Activated T-cell treated with anti-CD3 and anti-CD28 coated beads for 24 hours (primary cell): ENCODE data around the gene MED19.
"Not testable (repeated sequence)": the region's sequence is repeated elsewhere in the genome, so short reads cannot be mapped to it uniquely, and the experiment has no call there.

Experiments
- DNase-seq: peaks from one replicate; pipeline ENCODE4 v3.0.0-alpha.2; 2020; ENCODE audit warnings: low read depth

Gene MED19

DNA sequence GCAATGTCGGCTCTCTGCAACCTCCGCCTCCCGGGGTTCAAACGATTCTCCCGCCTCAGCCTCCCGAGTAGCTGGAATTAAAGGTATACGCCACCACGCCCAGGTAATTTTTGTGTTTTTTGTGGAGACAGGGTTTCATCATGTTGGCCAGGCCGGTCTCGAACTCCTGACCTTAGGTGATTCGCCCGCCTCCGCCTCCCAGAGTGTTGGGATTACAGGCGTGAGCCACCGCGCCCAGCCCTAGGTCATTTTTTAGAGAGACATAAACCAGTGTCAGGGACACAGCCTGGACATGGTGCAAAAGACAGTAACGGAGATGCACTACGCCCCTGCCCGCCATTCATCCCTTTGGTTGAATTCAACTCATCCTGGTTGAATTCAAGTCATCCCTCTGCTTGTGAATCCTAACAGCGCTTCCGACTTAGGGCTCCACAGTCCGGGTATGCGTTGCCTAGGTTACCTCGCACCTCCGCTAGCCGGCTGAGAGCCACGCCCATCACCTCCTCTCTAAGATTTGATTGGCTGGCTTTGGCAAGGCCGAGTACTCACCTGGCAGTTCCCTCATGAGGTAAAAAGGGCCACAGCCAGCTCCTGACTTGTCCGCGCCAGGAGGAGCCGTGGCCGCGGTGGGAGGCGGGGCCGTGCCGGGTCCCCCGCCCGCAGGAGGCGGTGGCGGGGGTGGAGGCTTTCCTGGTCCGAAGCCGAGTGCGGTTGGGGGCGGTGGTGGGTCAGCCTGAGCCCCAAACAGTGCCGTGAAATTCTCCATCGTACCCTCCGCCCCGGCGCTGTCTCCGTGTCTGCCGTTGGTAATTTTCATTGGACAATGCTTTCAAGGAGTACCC is at the start of gene MED19:
MED19 (minus strand) TSS at position 802 of the 842 bp plus-strand sequence; CDS start at position 766, 36 bp downstream.
- peak; percentile 67 for DNase-seq

DNA sequence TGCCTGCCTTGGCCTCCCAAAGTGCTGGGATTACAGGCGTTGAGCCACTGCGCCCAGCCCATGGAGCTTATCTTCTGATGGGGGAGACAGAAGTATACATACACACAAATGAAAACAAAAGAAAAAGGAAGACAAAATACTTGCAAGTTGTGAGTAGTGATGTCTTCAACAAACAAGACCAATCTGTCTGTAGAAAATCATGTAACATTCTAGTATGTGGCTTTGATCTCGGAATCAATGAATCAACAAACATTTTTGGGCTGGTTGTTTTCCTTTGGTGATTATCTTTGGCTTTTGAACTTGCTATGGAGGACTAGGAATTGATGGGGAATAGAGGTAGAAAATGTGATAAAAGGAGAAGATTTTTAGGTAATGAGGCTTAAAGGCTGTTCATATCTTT is 46.2 kb upstream of the MED19 start:
- no peak for DNase-seq

DNA sequence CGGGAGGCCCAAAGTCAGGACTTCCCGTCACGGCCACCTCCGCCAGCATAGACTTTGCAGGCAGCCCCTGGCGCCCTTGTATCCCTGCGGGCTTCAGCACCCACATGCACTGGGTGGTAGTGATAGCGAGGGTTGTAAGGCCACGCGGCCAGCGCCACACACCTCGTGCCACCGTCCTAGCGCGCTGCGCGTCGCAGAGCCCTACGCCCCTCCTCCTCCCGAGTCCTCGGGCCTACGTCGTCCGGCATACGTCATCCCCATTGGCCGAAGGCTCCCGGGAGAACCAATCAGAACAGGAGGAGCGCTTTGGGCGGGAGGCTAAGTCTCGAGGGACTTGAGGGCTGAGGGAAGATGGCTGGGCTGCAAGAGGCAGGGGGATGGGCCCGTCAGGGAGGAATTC is 40.9 kb upstream of the MED19 start:
- no peak for DNase-seq

DNA sequence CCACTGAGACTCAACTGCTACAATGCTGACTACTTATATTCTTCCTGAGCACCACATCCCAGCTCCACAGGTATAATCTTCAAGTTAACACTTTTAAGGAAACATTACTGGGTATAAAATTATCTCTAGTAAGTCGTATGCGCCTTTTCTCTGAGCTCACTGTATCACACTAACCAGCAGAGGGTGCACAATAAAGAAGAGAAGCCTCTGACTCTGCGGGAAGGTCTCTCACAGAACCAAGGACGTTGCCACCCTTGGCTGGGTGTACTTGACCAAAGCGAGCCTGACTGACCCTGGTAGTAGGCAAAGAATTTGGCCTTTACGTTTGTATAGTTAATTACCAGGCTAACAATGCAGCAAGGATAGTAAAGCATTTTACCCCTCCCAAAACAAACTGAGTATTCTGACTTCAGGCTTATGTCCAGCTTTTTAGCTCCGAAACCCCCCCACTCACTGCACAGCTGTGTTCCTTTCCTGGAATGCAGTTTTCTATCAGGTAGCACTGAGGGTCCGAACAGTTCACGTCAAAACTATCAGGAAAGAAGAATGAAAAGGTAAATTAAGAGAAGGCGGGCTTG is 39.8 kb upstream of the MED19 start, which contains the start of gene BTBD18:
BTBD18 (minus strand) TSS at position 144 of the 578 bp plus-strand sequence. CDS start 631 bp downstream, outside the sequence.
- no peak for DNase-seq

DNA sequence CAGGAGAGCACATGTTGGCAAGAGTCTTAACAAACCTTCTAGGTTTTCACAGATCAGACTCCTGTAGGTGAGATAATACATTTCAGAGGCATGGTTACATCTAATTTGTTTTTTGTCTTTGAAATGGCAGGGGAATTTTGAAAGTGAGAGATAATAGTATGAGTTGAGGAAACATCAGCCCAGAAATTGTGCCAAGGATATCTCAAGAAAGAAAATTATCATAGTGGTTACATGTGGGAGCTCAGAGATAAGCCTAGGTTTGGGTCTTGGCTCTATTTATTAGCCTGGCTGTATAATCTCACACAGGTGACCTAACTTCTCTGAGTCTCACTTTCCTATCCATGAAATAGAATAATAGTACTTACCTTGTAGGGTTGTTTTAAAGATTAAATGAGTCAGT is 39.2 kb upstream of the MED19 start:
- no peak for DNase-seq

DNA sequence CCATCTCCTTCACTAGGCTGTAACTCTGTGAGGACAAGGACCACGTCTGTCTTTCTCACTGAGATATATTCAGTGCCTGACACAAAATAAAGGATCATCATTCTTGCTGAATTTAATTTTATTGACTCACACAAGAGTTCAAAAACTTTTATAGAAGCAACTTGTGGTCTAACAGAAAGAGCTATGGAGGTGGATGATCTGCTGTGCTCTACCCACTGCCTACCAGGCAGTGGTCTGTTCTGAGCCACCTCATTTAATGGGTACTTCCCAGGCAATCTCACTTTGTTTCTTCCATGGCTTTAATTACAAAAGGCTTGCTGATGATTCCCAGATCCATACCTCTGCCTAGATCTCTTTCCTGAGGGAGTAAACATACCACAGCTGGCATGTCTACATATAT is 34.9 kb upstream of the MED19 start:
- DNase-seq: no peak

GRCh38 chr11:57745206-57745605 is 33.2 kb upstream of the MED19 start:
- no peak for DNase-seq

GRCh38 chr11:57744357-57744756 is 32.3 kb upstream of the MED19 start:
- no peak for DNase-seq

GRCh38 chr11:57742087-57742452 is 30.1 kb upstream of the MED19 start:
- no peak for DNase-seq

GRCh38 chr11:57741132-57742086 is 29.4 kb upstream of the MED19 start, which contains the start of gene SELENOH:
Gene SELENOH, plus strand, starts transcription at chr11:57741491. Its CDS starts 105 bp downstream, at chr11:57741596.
- peak; percentile 96 for DNase-seq

GRCh38 chr11:57735619-57736298 is 23.7 kb upstream of the MED19 start:
- no peak for DNase-seq

- no peak for DNase-seq
These were observed 20.6 kb upstream of the MED19 start for GRCh38 chr11:57732661-57733060.

- DNase-seq: no peak
These were observed 17.5 kb upstream of the MED19 start for GRCh38 chr11:57729479-57729878.

GRCh38 chr11:57728829-57729228 is 16.8 kb upstream of the MED19 start:
- no peak for DNase-seq

GRCh38 chr11:57727185-57727584 is 15.2 kb upstream of the MED19 start:
- DNase-seq: no peak

DNA sequence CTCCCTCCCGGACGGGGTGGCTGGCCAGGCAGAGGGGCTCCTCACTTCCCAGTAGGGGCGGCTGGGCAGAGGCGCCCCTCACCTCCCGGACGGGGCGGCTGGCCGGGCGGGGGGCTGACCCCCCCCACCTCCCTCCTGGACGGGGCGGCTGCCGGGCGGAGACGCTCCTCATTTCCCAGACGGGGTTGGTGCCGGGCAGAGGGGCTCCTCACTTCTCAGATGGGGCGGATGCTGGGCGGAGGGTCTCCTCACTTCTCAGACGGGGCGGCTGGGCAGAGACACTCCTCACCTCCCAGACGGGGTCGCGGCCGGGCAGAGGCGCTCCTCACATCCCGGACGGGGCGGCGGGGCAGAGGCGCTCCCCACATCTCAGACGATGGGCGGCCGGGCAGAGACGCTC is 4.7 kb upstream of the MED19 start:
- not testable (repeated sequence) for DNase-seq

DNA sequence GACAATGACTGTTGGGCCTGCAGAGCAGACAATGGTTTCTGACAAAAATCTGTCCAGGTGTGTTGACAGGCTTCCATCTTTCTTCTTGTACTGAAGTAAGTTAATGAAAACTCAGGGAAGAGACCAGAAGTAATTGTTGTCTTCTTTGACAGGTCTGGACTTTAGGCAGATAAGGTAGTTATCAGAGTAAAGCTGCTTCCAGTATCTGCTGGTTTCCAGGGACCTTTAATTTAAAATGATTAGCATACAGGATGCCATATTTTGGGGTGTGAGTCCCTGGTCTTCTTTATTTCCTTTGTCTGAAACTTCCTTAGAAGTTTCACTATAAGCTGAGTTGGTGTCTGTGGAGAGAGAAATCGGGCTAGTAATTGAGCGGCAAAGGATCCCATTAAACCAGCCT is 1.8 kb upstream of the MED19 start:
- no peak for DNase-seq

- peak; percentile 86 for DNase-seq
These were observed 488 bp upstream of the MED19 start, which contains the start of gene TMX2 for GRCh38 chr11:57712256-57713150. Gene TMX2, plus strand, starts transcription at chr11:57712593. Its CDS starts 26 bp downstream, at chr11:57712619.

DNA sequence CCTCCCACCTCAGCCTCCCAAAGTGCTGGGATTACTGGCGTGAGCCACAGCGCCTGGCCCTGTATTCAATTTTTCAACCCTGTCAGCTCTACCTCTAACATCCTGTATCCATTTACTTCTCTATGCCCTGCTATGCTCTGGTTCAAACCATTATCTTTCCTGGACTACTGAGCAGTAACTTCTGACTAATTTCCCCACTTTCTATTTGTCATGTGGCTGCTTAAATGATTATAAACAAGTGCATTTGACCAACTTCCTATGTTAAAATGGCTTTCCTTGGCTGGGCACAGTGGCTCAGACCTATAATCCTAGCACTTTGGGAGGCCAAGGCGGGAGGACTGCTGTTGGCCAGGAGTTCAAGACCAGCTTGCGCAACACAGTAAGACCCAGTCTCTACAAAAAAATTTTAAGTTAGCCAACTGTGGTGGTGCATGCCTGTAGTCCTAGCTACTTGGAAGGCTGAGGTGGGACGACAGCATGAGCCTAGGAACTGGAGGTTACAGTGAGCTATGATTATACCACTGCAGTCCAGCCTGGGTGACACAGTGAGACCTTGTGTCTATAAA is 2.1 kb downstream of the MED19 start:
- DNase-seq: no peak

DNA sequence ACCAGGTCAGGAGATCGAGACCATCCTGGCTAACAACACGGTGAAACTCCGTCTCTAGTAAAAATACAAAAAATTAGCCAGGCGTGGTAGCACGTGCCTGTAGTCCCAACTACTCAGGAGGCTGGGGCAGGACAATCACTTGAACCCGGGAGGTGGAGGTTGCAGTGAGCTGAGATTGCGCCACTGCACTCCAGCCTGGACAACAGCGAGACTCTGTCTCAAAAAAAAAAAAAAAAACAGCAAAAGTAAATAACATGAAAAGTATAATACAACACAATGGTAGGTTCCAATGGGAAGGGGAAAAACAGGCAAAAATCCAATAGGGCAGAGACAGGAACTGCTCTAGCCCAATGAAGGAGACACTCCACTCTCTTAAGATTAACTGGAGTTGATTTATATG is 6.6 kb downstream of the MED19 start:
- not testable (repeated sequence) for DNase-seq
